AG04450 (cell line): ENCODE results near the gene BSN. TPM values are rescaled to one million over a fixed set of nuclear protein-coding genes. Genes with fewer than 3 reads are reported as not detected.
"Not testable (repeated sequence)": the region's sequence is repeated elsewhere in the genome, so short reads cannot be mapped to it uniquely, and the experiment has no call there.

Experiments used
- CTCF ChIA-PET: fragments of 300-600, 350-600 bp; formaldehyde crosslinking; extraction: SDS; loops from one replicate; lab custom pipeline; 2022; ENCODE audit warnings: antibody characterized with exemption, inconsistent platforms; lab: Charles Lee
- POLR2A ChIA-PET: fragments of 350-600 bp; formaldehyde crosslinking; extraction: SDS; loops from one replicate; lab custom pipeline; 2021; ENCODE audit warnings: antibody characterized with exemption, inconsistent platforms; lab: Yijun Ruan, JAX
- DNase-seq: peaks from one replicate; pipeline ENCODE4 v3.0.0-alpha.2; 2011; ENCODE audit warnings: low read depth, low spot score
- H3K27ac ChIP-seq: one replicate; pipeline ENCODE4 v1.5.1; 2012; ENCODE audit warnings: low read depth, low read length, control low read depth
- H3K27me3 ChIP-seq: one replicate; pipeline ENCODE4 v1.6.0; 2012; ENCODE audit warnings: low read length; ENCODE audit not compliant: control insufficient read depth, insufficient read depth
- H3K4me3 ChIP-seq: 2 replicates; pipeline ENCODE4 v1.5.1; 2011; ENCODE audit warnings: mild to moderate bottlenecking, low read depth, low read length, control low read depth
- H3K9me3 ChIP-seq: 2 replicates; pipeline ENCODE4 v1.5.1; 2012; ENCODE audit warnings: low read length; ENCODE audit not compliant: control insufficient read depth, insufficient read depth
- polyA plus RNA-seq: library from polyadenylated mRNA; depleted of rRNA; stranded (reverse); fragments of >200 nt; gene quantifications from 2 replicates; pipeline ENCODE4 v1.2.3, GENCODE V29; 2011
- TF ChIP-seq, protein P1 (sequence below): IDR thresholded peaks from 2 replicates; pipeline ENCODE4 v1.5.1; 2011; ENCODE audit warnings: low read depth, low read length, control low read depth, inconsistent platforms

The BSN gene
- polyA plus RNA-seq, 1 experiment: not detected

DNA sequence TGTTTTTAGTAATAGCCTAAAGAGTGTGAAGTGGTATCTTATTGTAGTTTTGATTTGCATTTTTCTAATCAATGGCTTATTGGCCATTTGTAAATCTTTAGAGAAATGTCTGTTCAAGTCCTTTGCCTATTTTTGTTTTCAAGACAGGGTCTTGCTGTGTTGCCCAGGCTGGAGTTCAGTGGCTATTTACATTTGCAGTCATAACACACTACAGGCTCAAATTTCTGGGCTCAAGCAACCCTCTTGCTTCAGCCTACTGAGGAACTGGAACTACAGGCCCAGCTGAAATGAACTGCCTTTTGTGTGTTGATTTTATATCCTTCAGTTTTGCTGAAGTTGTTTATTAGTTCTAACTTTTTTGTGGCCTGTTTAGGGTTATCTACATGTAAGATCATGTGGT, 27.9 kb downstream of the BSN start:
- POLR2A ChIA-PET: no interaction called here
- TF ChIP-seq, protein P1, sequence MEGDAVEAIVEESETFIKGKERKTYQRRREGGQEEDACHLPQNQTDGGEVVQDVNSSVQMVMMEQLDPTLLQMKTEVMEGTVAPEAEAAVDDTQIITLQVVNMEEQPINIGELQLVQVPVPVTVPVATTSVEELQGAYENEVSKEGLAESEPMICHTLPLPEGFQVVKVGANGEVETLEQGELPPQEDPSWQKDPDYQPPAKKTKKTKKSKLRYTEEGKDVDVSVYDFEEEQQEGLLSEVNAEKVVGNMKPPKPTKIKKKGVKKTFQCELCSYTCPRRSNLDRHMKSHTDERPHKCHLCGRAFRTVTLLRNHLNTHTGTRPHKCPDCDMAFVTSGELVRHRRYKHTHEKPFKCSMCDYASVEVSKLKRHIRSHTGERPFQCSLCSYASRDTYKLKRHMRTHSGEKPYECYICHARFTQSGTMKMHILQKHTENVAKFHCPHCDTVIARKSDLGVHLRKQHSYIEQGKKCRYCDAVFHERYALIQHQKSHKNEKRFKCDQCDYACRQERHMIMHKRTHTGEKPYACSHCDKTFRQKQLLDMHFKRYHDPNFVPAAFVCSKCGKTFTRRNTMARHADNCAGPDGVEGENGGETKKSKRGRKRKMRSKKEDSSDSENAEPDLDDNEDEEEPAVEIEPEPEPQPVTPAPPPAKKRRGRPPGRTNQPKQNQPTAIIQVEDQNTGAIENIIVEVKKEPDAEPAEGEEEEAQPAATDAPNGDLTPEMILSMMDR: no peak

DNA sequence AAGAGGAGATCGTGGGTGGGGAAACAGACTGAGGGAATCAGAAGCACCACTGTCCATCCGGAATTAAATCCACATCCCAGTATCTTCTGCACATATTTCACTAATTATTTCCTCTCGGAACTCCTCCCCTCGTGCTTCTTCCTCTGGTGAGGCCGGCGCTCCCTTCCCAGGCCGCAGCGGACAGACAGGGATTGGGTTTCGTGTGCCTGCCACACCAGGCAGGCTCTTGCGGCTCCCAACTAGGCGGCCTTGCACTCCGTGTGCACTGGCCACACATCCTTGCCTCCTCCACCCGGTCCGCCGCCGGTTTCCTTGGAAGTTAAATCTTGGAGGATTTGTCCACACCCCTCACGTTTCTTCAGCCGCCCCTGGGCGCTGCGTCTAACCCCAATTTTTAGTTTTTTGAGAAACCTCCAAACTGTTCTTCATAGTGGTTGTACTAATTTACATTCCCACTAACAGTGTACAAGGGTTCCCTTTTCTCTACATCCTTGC, 31.0 kb downstream of the BSN start:
- POLR2A ChIA-PET, DNase-seq, H3K27me3 ChIP-seq, H3K4me3 ChIP-seq, H3K27ac ChIP-seq, H3K9me3 ChIP-seq, CTCF ChIA-PET: not testable (repeated sequence)

More for the DNA sequence above, 27.9 kb downstream of the BSN start:
- CTCF ChIA-PET: no interaction called here
- no peaks in the 10 kb centered on the region for H3K9me3 ChIP-seq
- no peak overlapping the region for H3K27ac ChIP-seq
- no peaks in the 10 kb centered on the region for H3K27me3 ChIP-seq
- no peak overlapping the region for H3K4me3 ChIP-seq
- no peak for DNase-seq

DNA sequence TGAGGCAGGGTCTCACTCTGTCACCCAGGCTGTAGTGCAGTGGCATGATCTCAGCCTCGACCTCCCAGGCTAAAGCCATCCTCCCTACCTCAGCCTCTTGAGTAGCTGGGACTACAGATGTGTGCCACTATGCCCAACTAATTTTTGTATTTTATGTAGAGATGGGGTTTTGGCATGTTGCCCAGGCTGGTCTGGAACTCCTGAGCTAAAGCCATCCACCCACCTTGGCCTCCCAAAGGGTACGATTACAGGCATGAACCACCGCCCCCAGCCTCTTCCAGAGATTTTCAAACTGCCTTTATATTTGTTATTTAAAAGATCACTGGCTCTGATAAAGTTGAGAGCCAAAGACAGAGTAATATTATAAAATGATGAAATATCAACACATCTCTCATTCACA, 37.3 kb downstream of the BSN start:
- TF ChIP-seq, protein P1: no peak
- POLR2A ChIA-PET: interaction anchor here (1.0 kb wide), 1 partner anchor 77 kb away, joined by 3 read pairs; no protein-coding TSS in a partner anchor
- CTCF ChIA-PET: no interaction called here

DNA sequence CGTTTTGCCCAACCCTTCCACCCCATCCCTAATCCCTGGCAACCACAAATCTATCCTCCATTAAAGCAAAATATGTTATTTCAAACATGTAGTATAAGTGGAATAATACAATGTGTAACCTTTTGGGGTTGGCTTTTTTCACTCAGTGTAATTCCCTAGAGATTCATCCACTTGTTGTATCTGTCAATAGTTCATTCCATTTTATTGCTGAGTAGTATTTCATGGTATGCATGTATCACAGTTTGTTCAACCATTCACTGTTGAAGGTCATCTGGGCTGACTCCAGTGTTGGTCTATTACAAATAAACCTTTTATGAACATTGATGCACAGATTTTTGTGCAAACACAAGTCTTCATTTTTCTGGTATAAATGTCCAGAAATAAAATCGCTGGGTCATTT, 38.8 kb downstream of the BSN start:
- CTCF ChIA-PET: no interaction called here

More for the DNA sequence above, 37.3 kb downstream of the BSN start:
- Histone ChIP-seq H3K4me3 (no peak overlapping the region), H3K27me3 (peaks cover 3% of the 10 kb centered on the region), H3K9me3 (no peaks in the 10 kb centered on the region), H3K27ac (no peak overlapping the region)
- no peak for DNase-seq

DNA sequence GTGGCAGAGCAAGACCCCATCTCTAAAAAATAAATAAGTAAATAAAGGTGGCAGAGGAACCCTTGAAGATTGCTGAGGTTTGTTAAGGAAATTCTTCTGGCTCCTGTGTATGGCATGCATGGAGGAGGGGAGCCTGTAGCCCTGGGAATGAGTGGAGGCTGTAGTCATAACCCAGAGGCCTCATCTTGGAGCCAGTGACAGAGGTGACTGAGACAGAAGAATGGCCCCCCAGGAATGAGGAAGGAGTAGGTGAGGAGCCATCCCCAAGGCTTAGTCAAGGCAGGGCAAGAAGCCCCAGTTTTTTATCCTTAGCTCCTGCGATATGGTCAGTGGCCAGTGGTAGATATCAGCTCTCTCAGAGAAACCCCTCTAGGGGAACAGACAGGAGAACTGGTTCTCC, 46.5 kb downstream of the BSN start:
- CTCF ChIA-PET: no interaction called here
- Histone ChIP-seq H3K9me3 (no peaks in the 10 kb centered on the region), H3K27ac (no peak overlapping the region), H3K4me3 (no peak overlapping the region), H3K27me3 (no peaks in the 10 kb centered on the region)
- TF ChIP-seq, protein P1: no peak
- DNase-seq: no peak
- POLR2A ChIA-PET: no interaction called here

More for the DNA sequence above, 38.8 kb downstream of the BSN start:
- POLR2A ChIA-PET: no interaction called here
- H3K9me3 ChIP-seq: no peaks in the 10 kb centered on the region
- DNase-seq: no peak
- H3K27me3 ChIP-seq: peaks cover 3% of the 10 kb centered on the region
- H3K27ac ChIP-seq: no peak overlapping the region
- H3K4me3 ChIP-seq: no peak overlapping the region
- TF ChIP-seq, protein P1: no peak
